Activated CD4-positive, alpha-beta T cell treated with anti-CD3 and anti-CD28 coated beads for 48 hours (primary cell): ENCODE data around the gene GDF15.
A peak's percentile ranks its signal among the peaks of the same experiment; 100 is the strongest.

Source experiments
- DNase-seq: peaks from one replicate; pipeline ENCODE4 v3.0.0-alpha.2; 2020

GDF15 gene

GRCh38 chr19:18432275-18433014, 46.5 kb downstream of the GDF15 start:
- DNase-seq: no peak

- no peak for DNase-seq
These were observed 47.2 kb downstream of the GDF15 start for GRCh38 chr19:18433015-18433691.

- DNase-seq: no peak
These were observed 47.9 kb downstream of the GDF15 start for GRCh38 chr19:18433735-18434398.

- no peak for DNase-seq
These were observed 48.6 kb downstream of the GDF15 start for GRCh38 chr19:18434411-18435175.

- DNase-seq: no peak
These were observed 49.4 kb downstream of the GDF15 start for GRCh38 chr19:18435178-18435841.

- no peak for DNase-seq
These were observed 50.1 kb downstream of the GDF15 start for GRCh38 chr19:18435842-18436670.

- DNase-seq: peak; percentile 77
These were observed 50.9 kb downstream of the GDF15 start for GRCh38 chr19:18436671-18437490.

GRCh38 chr19:18437491-18438330, 51.8 kb downstream of the GDF15 start, which contains the start of gene ISYNA1:
Gene ISYNA1, minus strand, starts transcription at chr19:18438133. Its CDS starts 154 bp downstream, at chr19:18437979.
- DNase-seq: peak; percentile 58

GRCh38 chr19:18438331-18439024, 52.5 kb downstream of the GDF15 start:
- no peak for DNase-seq
